HG02852 (cell line): ENCODE results near the gene ARRDC1.
"Not testable (repeated sequence)": the region's sequence is repeated elsewhere in the genome, so short reads cannot be mapped to it uniquely, and the experiment has no call there.

Source experiments
- ATAC-seq: cut with Tn5 transposase; IDR thresholded peaks from one replicate; pipeline ENCODE4 v1.9.1; 2021; ENCODE audit warnings: mild to moderate bottlenecking, moderate library complexity; ENCODE audit not compliant: unreplicated experiment

ARRDC1 gene, protein sequence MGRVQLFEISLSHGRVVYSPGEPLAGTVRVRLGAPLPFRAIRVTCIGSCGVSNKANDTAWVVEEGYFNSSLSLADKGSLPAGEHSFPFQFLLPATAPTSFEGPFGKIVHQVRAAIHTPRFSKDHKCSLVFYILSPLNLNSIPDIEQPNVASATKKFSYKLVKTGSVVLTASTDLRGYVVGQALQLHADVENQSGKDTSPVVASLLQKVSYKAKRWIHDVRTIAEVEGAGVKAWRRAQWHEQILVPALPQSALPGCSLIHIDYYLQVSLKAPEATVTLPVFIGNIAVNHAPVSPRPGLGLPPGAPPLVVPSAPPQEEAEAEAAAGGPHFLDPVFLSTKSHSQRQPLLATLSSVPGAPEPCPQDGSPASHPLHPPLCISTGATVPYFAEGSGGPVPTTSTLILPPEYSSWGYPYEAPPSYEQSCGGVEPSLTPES

DNA sequence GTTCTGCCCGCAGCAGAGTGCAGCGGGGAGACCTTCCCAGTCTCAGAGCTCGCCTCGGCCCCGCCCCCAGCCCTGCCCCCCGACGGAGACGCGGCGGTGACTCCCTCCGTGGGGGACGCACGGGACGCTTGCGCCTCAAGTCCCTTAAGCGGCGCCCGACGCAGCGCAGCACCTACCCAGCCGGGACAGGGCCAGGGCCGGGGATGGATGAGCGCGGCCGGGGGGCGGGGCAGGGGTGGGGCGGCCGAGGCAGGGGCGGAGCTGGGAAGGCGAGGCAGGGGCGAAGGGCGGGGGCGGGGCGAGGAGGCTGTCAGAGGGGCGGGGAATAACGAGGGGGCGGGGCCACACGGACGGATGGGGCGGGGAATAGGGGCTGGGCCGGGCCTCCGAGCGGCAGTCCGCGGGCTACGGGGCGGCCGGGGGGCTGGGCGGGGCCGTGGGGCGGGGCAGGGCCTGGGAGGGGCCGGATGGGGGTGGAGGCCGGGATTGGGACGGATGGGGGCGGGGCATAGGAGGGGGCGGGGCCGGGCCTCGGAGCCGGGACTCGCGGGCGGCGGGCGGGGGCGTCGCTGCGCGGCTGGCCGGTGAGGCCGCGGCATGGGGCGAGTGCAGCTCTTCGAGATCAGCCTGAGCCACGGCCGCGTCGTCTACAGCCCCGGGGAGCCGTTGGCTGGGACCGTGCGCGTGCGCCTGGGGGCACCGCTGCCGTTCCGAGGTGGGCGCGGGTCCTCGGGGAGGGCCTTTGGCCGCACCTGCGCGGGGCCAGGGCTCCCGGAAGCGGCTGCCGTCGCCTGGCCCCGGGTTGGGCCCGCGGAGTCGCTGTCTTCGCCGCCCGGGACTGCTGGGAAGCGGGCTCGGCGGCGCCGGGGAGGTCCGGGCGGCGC, at the start of gene ARRDC1:
Gene ARRDC1 (plus strand): TSS at position 566 of the 884 bp plus-strand sequence. CDS start 32 bp downstream, at position 598.
- ATAC-seq, result peak; percentile 70

DNA sequence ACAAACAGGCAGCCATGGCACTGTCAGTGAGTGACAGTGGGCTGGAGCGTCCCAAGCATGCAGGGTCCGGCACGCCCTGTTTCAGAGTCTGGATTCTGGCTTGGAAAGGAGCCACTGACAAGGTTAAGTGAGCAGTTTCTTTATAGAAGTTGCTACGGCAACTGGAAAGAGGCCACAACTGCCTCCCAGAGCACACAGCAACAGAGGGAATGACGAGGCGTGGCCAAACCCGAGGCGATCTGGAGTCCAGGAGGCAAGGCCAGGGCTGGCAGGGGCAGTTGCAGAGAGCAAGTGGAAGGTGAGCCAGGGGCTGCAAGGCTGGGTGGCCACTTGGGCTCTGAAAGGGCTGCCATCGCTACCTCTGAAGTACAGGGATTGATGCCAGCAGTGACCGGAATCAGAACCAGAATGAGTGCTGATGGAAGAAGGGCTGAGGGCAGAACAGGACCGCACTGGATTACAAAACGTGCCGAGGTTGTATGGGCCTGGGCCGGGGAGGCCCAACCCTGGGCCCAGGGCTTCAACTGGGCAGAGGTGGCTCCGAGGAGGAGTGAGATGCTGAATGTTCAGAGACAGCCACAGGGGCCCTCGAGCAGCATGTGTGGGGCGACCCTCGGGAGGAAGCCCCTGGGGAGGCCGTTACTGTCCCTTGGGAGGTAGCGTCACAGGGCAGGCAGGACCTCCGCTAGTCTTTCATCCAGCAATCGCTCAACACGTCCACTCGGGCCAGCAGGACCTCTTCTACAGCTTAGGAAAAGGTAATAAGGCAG, 49.2 kb upstream of the ARRDC1 start:
- ATAC-seq, result no peak

DNA sequence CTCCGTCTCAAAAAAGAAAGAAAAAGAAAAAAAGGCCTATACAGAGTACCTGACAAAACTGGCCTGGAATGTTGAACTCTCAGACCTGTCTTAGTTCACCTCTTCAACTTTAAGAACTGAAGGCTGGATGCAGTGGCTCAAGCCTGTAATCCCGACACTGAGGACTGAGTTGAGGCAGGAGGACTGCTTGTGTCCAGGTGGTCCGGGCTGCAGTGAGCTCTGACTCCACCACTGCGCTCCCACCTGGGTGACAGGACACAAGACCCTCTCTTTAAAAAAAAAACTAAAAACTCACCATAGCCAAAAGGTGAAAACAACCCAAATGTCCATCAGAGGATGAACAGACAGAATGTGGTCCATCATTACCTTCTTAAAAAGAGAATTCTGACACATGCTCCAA, 47.4 kb upstream of the ARRDC1 start:
- ATAC-seq, result no peak

DNA sequence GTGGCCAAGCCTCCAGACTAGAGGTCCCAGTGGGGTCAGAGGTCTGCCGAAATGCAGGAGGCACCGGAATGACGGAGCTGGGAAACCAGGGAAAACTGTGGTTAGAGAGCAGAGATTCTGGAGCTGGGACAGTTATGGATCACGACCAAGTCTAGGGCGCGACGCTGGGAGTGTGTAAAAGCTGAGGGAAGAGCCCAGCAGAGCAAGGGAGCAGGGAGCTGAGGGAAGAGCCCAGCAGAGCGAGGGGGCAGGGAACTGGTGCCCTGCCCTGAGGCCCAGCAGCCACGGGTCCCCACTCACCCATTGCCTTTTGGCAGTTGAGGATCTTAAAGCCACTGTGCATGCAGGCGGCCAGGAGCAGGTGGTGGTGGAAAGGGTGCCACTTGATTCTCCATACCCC, 41.4 kb upstream of the ARRDC1 start:
- no peak for ATAC-seq

DNA sequence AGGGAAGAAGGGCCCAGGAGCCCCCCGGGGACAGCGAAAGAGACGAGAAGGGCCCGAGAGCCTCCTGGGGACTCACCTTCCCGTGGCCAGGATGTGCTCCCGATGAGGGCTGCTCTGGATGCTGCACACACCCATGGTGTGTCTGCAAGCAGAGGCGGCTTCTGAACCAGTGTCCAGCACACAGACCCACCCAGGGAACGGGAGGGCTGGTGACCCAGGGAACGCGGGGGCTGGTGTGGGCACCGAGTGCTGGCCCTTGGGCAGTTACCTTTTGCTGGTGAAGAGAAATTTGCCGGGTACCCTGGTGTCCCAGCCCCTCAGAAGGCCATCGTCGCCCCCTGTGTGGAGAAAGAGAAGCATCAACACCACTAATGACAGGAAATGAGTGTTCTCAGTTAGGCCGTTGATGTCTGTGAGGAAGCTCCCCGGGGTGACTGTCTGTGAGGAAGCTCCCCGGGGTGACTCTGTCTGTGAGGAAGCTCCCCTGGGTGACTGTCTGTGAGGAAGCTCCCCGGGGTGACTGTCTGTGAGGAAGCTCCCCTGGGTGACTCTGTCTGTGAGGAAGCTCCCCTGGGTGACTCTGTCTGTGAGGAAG, 40.6 kb upstream of the ARRDC1 start:
- no peak for ATAC-seq

DNA sequence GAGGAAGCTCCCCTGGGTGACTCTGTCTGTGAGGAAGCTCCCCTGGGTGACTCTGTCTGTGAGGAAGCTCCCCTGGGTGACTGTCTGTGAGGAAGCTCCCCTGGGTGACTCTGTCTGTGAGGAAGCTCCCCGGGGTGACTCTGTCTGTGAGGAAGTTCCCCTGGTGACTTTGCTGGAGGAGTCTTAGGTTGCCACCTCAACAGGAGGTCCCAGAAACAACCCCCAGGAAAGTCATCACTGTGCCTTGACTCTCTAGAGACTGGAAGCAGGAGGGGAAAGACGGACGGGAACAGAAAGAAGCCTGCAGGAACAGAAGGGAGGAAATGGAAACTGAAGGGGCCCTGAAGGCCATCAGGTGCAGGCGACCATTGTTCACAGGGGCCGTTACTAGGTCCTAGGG, 37.0 kb upstream of the ARRDC1 start:
- ATAC-seq, result not testable (repeated sequence)

DNA sequence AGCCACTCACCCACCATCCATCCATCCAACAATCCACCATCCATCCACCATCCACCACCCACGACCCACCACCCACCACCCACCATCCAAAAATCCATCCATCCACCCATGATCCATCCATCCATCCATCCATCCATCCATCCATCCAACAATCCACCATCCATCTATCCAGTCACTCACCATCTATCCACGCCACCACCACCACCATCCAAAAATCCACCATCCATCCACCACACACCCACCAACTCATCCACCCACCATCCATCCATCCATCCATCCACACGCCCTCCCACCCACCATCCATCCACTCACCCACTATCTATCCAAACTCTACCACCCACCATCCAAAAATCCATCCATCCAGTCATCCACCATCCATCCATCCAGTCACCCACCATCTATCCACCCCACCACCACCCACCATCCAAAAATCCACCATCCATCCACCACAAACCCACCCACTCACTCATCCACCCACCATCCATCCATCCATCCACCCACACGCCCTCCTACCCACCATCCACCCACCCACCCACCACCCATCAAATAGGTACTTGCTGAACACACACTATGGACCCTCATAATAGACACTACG, 35.8 kb upstream of the ARRDC1 start:
- ATAC-seq, result no peak

DNA sequence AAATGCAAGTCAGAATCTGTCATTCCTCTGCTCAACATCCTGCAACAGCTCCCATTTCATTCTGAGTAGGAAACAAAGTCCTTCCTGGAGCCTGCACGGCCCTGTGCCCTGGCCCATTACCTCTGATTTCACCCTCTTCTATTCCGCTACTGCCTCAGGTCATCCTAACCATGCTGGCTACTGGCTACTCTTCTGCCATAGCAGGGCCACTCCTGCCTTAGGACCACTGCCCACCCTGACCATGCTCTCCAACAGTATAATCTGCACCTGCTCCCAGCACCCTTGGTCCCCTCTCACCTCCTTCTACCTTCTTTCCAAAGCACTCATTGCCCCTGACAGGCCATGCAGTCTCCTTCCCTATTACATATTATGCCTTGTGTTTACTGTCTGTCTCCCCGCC, 34.9 kb upstream of the ARRDC1 start:
- ATAC-seq, result no peak

DNA sequence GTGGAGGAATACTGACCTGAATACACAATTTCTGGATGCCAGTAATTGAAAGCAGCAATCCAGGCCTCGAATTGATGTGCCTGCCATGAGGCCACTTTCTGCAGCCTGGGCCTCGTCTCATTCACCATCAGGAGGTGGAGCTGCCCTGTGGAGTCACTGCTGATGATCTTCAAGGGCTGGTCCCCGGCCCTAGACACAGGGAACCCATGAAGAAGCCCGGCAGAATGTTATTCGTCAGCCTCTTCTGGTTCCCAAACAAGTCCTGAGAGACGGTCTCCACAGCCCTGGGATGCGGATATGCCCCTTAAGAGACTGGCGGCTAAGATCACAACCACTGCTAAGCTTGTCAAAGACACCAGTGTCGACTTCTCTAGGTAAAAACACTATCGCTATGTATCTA, 31.3 kb upstream of the ARRDC1 start:
- ATAC-seq, result no peak

DNA sequence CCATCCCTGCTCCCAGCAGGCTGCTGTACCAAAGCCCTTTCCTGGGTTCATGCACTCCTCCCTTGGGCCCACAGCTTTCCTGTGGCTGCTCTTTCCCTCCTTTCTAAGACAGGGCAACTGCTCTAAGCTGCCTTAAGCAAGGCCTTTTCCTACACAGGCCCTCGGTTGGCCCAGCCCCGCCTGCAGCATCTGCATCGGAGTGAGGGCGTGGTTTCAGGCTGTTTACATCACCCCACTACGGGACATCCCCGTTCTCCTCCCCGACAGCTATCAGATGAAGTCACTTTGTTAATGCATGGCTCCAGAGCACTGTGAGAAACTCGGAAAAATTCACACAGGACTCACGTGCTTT, 30.1 kb upstream of the ARRDC1 start:
- no peak for ATAC-seq

DNA sequence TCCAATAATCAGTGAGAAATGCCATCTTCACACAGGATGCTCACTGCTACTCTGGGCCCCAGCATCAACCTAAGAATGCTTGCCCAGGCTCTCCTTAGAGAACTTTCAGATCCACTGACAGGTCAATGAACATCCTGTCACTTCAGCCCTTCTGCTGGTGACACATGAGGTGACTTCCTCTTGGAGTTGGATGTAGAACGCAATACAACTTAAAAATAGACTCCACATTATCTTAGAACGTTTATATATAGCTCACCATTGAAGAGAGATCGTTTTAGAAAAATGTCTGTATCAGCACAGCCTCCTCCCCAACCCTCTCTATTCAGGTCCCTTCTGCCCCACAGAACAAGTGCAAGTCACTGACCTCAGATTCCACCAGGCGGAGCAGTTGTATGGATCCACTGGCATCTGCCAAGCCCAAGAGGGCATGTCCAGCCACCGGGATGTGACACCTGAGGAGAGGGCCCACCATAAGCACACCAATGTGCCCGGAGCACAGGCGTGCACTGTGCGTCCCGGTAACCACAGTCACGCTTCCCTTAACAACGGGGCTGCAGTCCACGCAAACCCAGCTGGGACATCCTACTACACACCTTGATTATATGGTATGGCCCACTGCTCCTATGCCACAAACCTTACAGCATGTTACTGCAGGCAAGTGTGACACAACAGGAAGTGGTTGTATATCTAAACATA, 29.6 kb upstream of the ARRDC1 start:
- no peak for ATAC-seq

DNA sequence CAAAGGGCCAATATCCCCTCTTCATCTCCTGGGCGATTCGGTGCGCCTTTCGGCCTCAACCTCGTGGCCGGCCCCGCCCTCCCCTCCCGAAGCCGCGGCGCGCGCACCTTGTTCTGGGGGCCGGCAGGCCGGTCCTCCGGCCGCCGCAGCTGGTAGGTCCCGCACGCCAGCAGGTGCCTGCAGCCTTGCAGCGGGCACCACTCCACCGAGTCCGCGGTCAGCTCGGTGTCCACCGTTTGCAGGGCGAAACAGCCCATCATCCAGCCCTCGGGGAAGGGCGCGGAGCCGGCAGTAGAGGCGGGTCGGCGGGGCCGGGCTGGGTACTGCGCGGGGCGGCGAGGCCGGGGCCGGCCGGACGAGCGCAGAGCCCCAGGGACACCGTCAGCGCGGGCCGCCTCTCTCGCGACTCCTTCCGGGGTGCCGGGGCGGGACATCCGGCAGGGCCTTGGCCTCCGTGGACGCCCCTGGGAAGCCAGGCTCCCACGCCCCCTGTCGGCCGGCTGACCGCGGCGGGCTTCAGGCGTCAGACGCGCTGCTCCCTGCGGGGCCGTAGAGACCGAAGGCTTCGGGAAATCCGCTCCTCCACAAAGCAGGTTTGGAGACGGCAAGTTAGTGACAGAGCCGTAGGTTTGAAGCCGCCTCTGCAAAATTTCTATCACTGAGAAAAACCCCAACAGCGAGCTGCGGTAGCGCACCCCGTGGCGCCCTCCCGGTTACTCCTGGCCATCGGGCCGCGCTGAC, 26.8 kb upstream of the ARRDC1 start, which contains the start of gene DPH7:
Gene DPH7 (minus strand): TSS at position 408 of the 741 bp plus-strand sequence. CDS start 148 bp downstream, at position 260.
- peak; percentile 93 for ATAC-seq

DNA sequence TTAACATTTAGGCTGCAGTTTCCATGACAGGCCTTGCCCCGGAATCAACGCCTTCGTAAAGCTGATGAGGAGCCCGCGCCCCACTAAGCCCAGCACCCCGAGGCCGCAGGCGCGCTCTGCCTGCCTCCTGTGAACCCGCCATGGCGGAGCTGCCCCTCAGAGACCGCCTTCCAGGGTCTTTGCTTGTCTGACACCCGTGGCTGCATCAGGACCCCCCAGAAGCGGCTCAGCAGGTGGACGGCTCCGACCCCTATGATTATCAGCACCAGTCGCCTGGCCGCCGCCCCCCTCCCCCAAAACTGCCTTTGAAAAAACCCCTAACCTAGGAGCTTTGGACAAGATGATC, 26.3 kb upstream of the ARRDC1 start:
- no peak for ATAC-seq

DNA sequence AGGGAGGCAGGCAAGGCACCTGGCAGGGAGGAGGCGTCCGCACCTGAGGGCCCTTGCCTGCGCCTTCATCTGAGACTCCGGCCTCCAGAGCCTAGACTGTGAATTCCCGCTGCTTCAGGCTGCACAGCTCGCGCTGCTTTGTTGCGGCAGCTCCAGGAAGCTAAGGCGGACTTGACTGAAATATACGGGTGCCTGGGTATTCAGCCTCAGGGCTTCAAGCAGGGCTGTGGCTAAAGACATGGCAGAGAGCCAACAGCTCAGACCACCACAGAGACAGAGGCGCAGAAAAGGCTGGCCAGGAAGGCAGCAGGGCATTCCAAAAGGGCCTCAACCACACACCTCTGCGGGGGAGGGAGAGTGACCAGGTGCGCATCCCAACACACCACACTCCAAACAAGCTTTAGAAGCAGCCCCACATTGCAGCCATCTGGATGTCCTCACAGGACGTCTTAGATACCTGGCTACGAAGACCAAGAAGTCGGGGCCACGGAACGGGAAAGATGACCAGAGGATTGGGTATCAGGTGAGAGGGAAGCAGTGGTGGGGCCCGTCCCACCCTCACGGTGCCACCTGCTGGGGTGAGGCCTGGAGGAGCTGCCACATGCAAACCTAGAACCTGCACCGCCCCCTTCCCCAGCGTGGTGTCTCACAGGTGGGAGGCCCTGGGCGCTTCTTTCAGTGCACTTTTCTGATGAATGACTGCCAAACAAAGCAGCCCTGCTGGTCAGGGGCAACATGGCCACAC, 25.1 kb upstream of the ARRDC1 start:
- ATAC-seq, result no peak

DNA sequence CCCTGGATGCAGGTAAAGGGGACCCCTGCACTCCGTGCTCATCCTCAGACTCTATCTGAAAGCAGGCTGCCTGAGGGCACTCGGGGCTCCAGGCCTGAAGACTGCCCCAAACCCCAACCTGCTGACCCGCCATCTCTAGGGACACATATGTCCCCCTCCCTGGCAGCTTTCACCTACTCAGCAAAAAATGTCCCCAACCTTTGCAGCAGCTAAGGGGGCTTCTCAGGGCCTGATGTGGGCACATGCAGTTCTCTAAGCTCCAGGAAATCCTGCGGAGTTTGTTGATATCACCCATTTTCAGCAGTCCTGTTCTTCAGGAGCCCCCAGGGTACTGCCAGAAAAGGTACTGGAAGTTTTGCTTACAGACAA, 24.5 kb upstream of the ARRDC1 start:
- ATAC-seq, result no peak

DNA sequence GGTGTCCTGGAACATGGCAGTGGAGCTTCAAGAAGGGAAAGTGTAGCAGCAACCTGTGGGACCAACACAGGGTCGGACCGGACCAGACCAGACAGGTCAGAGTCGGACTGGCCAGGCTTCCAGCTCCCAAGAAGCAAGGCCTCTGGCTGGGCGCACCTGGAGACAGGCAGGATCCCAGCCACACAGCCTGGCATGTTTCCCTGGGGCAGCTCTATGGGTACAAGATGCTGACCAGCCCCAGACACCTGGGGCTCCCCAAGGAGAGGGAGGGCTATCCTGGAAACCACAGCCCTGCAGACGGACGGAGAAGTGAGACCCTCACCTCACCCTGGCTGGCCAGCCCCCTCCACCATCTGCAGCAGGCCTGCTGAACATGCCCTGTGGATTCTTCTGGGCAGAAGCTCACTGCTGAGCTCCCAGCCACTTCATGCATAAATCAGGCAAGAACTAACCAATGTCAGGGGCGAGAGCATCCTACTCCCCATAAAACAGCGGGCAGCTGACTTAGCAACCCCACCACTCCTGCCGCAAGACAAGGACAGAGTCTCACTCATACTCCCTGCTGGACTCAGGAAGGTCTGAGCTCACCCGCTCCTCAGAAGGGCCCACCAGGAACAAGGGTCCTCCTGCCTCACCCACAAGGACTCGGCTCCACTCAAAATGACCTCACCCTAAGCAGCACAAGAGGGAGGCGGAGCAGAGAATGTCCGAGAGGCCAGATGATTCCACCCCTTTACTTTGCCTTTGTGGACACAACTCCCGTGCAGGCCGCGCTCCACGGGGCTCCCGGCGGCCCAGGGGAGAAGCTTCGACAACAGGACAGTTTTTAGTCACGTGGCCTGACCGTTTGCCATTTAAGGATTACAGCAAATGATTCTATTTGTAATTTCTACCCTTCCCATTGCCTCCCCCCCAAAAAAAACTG, 23.9 kb upstream of the ARRDC1 start:
- no peak for ATAC-seq

DNA sequence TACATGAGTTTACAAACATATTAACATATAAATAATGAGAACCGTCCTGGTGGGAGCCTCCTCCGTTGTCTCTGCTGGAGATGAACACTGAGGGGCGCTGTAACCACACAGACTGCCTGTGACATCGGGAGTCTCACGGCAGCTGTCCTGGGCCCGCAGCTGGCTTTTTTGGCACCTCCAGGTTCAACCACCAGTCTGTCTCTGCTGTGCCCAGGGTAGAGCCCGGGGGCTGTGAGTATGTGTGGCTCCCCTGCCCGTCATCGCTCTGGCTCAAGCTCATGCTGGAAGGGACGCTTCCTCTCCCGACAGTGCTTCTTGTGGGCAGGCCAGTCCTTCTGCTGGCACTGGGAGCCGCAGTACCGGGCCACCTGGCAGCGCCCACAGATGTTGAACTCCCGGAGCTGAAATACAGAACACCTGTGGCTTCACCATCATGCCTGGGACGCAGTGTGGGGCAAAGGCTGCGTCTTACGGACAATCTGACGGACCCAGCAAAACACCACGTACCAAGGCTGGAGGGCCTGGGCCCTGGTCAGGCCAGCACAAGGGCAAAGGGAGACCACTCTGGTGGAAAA, 23.1 kb upstream of the ARRDC1 start:
- no peak for ATAC-seq
